MM.1S (cell line): ENCODE results near the gene C5AR1.

Source experiments
- DNase-seq: peaks from one replicate; pipeline ENCODE4 v3.0.0-alpha.2; 2015
- H2AFZ ChIP-seq: fragments of 300-600 bp; sonication (generic); 2 replicates; pipeline ENCODE4 v1.6.0; 2016; ENCODE audit warnings: antibody characterized with exemption, low read length
- H3F3A ChIP-seq: fragments of 300-600 bp; sonication (generic); 2 replicates; pipeline ENCODE4 v1.6.1; 2016; ENCODE audit warnings: mild to moderate bottlenecking, antibody characterized with exemption, low read length, moderate library complexity, mixed read lengths; ENCODE audit not compliant: insufficient read depth
- H3K27ac ChIP-seq: fragments of 300-600 bp; sonication (generic); 2 replicates; pipeline ENCODE4 v1.5.1; 2016; ENCODE audit warnings: mild to moderate bottlenecking, low read length
- H3K27me3 ChIP-seq: fragments of 300-600 bp; sonication (generic); replicated peaks from 2 replicates; pipeline ENCODE4 v1.6.0; 2016; ENCODE audit warnings: low read length; ENCODE audit not compliant: insufficient read depth
- H3K36me3 ChIP-seq: fragments of 300-600 bp; sonication (generic); replicated peaks from 2 replicates; pipeline ENCODE4 v1.6.1; 2016; ENCODE audit warnings: mild to moderate bottlenecking, low read length, mixed read lengths; ENCODE audit not compliant: insufficient read depth
- H3K4me1 ChIP-seq: fragments of 300-600 bp; sonication (generic); 2 replicates; pipeline ENCODE4 v1.6.1; 2016; ENCODE audit warnings: low read length, mixed read lengths
- H3K4me2 ChIP-seq: fragments of 300-600 bp; sonication (generic); 2 replicates; pipeline ENCODE4 v1.6.0; 2016; ENCODE audit warnings: low read depth, low read length
- H3K4me3 ChIP-seq: fragments of 300-600 bp; sonication (generic); 2 replicates; pipeline ENCODE4 v1.5.1; 2016; ENCODE audit warnings: low read length, mixed read lengths
- H3K79me2 ChIP-seq: fragments of 300-600 bp; sonication (generic); 2 replicates; pipeline ENCODE4 v1.6.1; 2016; ENCODE audit warnings: mixed run types, low read length, mixed read lengths
- H3K9ac ChIP-seq: fragments of 300-600 bp; sonication (generic); 2 replicates; pipeline ENCODE4 v1.6.1; 2016; ENCODE audit warnings: low read length, mixed read lengths
- H3K9me2 ChIP-seq: fragments of 300-600 bp; sonication (generic); replicated peaks from 2 replicates; pipeline ENCODE4 v1.6.1; 2016; ENCODE audit warnings: mild to moderate bottlenecking, low read length, mixed read lengths; ENCODE audit not compliant: insufficient read depth
- H3K9me3 ChIP-seq: fragments of 300-600 bp; sonication (generic); replicated peaks from 2 replicates; pipeline ENCODE4 v1.6.1; 2016; ENCODE audit warnings: mild to moderate bottlenecking, low read length, mixed read lengths; ENCODE audit not compliant: insufficient read depth
- H4K20me1 ChIP-seq: fragments of 300-600 bp; sonication (generic); 2 replicates; pipeline ENCODE4 v1.6.1; 2016; ENCODE audit warnings: mild to moderate bottlenecking, low read length, moderate library complexity, mixed read lengths; ENCODE audit not compliant: insufficient read depth
- EZH2 ChIP-seq: fragments of 300-600 bp; sonication (generic); optimal IDR thresholded peaks from 2 replicates; pipeline ENCODE3; 2017; ENCODE audit warnings: low read depth, mild to moderate bottlenecking, antibody characterized with exemption, low read length, mixed read lengths
- EZH2phosphoT487 ChIP-seq: fragments of 300-600 bp; sonication (generic); IDR thresholded peaks from 2 replicates; pipeline ENCODE4 v1.6.1; 2018; ENCODE audit warnings: antibody characterized with exemption, low read length
- TF ChIP-seq, protein P1 (sequence below): fragments of 300-600 bp; sonication (generic); IDR thresholded peaks from 2 replicates; pipeline ENCODE4 v1.5.1; 2016; ENCODE audit warnings: antibody characterized with exemption, low read length, mixed read lengths

Gene C5AR1

DNA sequence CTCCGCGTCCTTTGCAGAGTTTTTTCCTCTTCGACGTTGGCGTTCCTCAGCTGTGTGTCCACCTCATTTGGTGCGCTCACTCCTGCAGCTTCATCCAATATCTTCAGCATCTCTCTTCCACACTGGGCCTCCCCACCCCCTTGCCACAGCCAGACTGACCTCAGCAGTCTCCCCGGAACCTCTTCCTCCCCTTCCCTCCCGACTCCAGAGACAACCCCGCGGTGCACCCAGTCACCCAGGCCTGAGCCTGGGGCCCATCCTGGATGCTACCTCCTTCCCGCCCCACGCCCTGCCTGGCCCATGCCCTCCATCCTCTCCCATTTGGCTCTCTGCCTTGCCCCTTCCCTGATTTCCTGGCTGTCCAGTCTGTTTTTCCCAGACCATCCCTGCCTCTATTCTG lies 14.2 kb downstream of the C5AR1 start:
- Histone ChIP-seq H3K4me3 (no peak overlapping the region), H3K4me2 (no peak overlapping the region)
- DNase-seq = no peak

DNA sequence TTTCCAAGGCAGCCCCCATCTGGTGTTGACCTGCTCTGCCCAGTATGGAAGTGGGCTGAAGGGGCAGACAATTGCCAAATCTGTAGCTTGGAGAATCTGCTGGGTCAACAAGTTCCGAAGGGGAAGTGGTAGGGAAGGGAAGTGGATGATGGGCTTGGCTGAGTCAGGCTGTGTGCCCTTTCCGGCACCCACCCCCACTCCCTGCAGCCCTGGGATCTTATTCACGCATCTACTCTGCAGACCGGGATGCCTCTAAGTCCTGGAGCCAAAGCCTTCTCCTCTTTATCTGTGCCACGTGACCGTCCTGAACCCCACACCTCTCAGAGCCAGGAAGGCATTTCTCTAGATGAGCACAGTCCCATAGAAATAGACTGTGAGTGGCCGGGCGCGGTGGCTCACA lies 14.8 kb downstream of the C5AR1 start:
- H3K4me1 ChIP-seq = no peaks in the 10 kb centered on the region
- no peaks in the 10 kb centered on the region for H3K36me3 ChIP-seq
- H3K9me3 ChIP-seq = no peaks in the 10 kb centered on the region
- peaks cover 30% of the 10 kb centered on the region for H3K27me3 ChIP-seq
- no peak overlapping the region for H3K4me2 ChIP-seq
- H3F3A ChIP-seq = no peaks in the 10 kb centered on the region
- H3K4me3 ChIP-seq = no peak overlapping the region
- no peaks in the 10 kb centered on the region for H3K79me2 ChIP-seq
- H4K20me1 ChIP-seq = no peaks in the 10 kb centered on the region
- no peak overlapping the region for H3K9ac ChIP-seq
- H3K27ac ChIP-seq = no peak overlapping the region
- no peaks in the 10 kb centered on the region for H3K9me2 ChIP-seq
- DNase-seq = no peak
- H2AFZ ChIP-seq = no peak overlapping the region
- TF ChIP-seq EZH2phosphoT487 (no peak), EZH2 (no peak)
- TF ChIP-seq, protein P1, sequence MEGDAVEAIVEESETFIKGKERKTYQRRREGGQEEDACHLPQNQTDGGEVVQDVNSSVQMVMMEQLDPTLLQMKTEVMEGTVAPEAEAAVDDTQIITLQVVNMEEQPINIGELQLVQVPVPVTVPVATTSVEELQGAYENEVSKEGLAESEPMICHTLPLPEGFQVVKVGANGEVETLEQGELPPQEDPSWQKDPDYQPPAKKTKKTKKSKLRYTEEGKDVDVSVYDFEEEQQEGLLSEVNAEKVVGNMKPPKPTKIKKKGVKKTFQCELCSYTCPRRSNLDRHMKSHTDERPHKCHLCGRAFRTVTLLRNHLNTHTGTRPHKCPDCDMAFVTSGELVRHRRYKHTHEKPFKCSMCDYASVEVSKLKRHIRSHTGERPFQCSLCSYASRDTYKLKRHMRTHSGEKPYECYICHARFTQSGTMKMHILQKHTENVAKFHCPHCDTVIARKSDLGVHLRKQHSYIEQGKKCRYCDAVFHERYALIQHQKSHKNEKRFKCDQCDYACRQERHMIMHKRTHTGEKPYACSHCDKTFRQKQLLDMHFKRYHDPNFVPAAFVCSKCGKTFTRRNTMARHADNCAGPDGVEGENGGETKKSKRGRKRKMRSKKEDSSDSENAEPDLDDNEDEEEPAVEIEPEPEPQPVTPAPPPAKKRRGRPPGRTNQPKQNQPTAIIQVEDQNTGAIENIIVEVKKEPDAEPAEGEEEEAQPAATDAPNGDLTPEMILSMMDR = no peak

More for the DNA sequence above, 14.2 kb downstream of the C5AR1 start:
- Histone ChIP-seq H3K9me2 (no peaks in the 10 kb centered on the region), H3K4me1 (no peaks in the 10 kb centered on the region), H4K20me1 (no peaks in the 10 kb centered on the region), H3K9ac (no peak overlapping the region), H3K9me3 (no peaks in the 10 kb centered on the region), H2AFZ (no peak overlapping the region), H3K27me3 (peaks cover 36% of the 10 kb centered on the region), H3K36me3 (no peaks in the 10 kb centered on the region), H3F3A (no peaks in the 10 kb centered on the region), H3K79me2 (no peaks in the 10 kb centered on the region), H3K27ac (no peak overlapping the region)
- no peak for TF ChIP-seq EZH2
- no peak for TF ChIP-seq EZH2phosphoT487

DNA sequence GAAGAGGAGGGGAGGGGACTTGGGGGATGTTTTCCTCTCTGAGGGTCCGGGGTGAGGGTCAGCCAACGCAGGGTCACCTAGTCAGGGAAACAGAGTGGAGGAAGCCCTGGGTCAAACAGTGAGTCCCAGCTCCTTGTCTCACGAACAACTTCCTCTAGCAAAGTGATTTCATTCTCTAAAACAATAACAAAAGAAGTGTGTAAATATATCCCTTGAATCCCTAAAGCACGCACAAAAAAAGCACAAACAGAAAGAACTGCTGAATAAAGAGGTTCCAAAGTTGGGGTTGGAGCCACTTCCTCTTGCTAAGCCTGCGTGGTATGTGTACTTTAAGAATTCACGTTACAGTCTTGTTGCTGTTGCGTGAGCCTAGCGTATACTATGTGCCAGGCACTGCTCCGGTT lies 20.8 kb downstream of the C5AR1 start:
- no peaks in the 10 kb centered on the region for H3K4me1 ChIP-seq
- H2AFZ ChIP-seq = no peak overlapping the region
- H3K9me3 ChIP-seq = no peaks in the 10 kb centered on the region
- no peaks in the 10 kb centered on the region; the same call in 1 of the 2 replicates for H3K27me3 ChIP-seq
- TF ChIP-seq, protein P1 = no peak
- TF ChIP-seq EZH2 (no peak), EZH2phosphoT487 (no peak)
- no peak for DNase-seq
- H3K4me2 ChIP-seq = no peak overlapping the region
- H3K9ac ChIP-seq = no peak overlapping the region
- no peaks in the 10 kb centered on the region for H3K9me2 ChIP-seq
- no peaks in the 10 kb centered on the region for H3K79me2 ChIP-seq
- H3F3A ChIP-seq = no peaks in the 10 kb centered on the region
- no peaks in the 10 kb centered on the region for H3K36me3 ChIP-seq
- no peak overlapping the region for H3K27ac ChIP-seq
- H4K20me1 ChIP-seq = no peaks in the 10 kb centered on the region
- no peak overlapping the region for H3K4me3 ChIP-seq

DNA sequence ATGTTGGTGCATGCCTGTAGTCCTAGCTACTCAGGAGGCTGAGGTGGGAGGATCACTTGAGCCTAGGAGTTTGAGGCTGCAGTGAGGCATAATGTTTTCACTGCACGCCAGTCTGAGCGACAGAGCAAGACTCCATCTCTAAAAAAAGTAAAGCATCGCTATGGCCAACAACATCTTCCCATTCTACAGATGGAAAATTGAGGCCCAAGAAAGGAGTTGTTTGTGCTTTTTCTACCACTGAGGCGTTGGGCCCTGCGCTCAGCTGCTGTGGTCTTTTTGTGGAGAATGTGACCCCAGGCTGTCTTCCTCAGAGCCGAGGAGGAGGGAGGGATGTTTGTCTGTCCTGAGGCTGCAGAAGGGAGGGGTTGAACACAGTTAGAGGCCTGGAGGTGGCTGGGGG lies 21.8 kb downstream of the C5AR1 start:
- Histone ChIP-seq H3K9ac (no peak overlapping the region), H3K36me3 (no peaks in the 10 kb centered on the region), H3K27me3 (no peaks in the 10 kb centered on the region; the same call in 1 of the 2 replicates), H3K4me2 (no peak overlapping the region), H3K9me2 (no peaks in the 10 kb centered on the region), H3K4me3 (no peak overlapping the region), H3K9me3 (no peaks in the 10 kb centered on the region), H4K20me1 (no peaks in the 10 kb centered on the region), H3K27ac (no peak overlapping the region), H2AFZ (no peak overlapping the region), H3K79me2 (no peaks in the 10 kb centered on the region), H3K4me1 (peaks cover 1% of the 10 kb centered on the region; the same call in 1 of the 2 replicates), H3F3A (no peaks in the 10 kb centered on the region)
- TF ChIP-seq, protein P1 = no peak
- no peak for TF ChIP-seq EZH2
- no peak for TF ChIP-seq EZH2phosphoT487
- DNase-seq = no peak
